ENCODE results near the gene BBIP1. TPM values are rescaled to one million over a fixed set of nuclear protein-coding genes. Genes with fewer than 3 reads are reported as not detected.

Gene BBIP1
- total RNA-seq, 6 experiments from 2014 or later: 9.4 to 15.7 (median 11.5) TPM

DNA sequence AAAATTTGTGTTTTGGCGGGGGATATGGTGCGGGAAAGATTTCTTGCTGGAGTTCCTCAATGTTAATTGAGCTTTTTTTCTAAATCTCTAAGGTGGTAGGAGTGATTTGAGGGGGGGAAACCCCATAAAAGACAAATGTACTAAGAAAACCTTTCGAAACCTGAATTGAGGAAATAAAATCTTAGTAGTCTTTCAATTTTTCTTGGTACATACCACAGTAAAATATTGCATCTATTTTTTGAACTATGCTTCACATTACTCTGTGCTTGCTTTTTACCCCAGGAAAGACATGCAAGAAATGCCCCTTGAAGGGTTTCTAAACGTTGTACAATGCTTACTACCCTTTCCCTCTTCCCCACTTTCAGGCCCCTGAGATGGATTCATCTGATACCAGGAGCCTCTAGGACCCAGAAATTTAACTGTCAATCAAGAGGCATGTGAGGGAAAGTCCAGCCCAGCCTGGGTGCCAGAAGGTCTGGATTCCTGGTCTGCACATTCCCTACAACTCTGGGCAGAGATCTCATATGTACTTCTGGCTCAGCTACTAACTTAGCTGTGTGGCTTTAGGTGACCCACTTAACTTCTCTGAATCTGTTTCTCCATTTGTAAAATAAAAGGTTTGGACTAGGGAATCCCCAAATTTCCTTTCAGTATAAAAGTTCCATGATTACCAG lies 53.0 kb downstream of the BBIP1 start:
- H3K27me3 ChIP-seq: no peaks in the 10 kb centered on the region
- no peak overlapping the region for H3K4me3 ChIP-seq
- peak overlapping the region in 1 of 3 donors; percentile 18 for H3K27ac ChIP-seq
- 48% methylated on average over 4 of the region's 4 CpGs for WGBS (ENCODE audit: insufficient coverage, low coverage, low lambda C conversion rate, missing lambda C conversion rate)
- DNase-seq (no peak), ATAC-seq (no peak)
- intact Hi-C loops (cut with DNase I): no loop called here
- TF ChIP-seq POLR2A (IDR thresholded peaks at IDR 0.05): no peak
- no peak for TF ChIP-seq CTCF (IDR thresholded peaks at IDR 0.05)
- H3K36me3 ChIP-seq: no peaks in the 10 kb centered on the region
- no peaks in the 10 kb centered on the region for H3K9me3 ChIP-seq
- peaks cover 0 to 22% (median 2%) of the 10 kb centered on the region in 4 donors for H3K4me1 ChIP-seq

DNA sequence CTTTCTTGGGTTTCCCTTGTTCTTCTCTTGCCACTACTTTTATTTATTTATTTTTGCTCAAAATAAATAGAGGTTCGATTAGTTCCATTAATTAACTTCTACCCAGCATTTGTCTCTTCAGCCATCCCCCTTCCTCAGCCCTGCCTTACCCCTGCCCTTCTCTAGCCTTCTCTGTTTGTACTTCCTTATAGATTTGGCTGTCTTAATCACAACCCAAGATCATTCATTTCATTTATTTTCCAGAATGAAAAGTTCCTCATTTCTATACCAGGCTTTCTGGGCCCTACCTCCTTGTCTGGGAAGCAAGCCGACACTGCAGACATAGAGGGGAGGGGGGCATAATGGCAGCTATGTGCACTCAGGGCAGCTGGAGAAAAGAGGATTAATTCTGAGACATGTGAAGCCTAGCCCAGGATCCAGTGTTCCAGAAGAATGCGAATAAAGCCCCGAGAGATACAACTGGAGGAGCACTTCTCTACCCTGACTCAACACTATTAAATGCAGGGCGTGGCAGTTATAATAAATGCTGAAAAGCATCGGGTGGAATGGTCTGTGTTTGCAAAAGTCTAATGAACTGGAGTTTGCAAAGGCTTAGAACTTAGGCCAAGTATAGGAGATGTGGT lies 53.7 kb downstream of the BBIP1 start:
- 54% methylated on average over 6 of the region's 6 CpGs for WGBS (ENCODE audit: insufficient coverage, low coverage, low lambda C conversion rate, missing lambda C conversion rate)
- DNase-seq (no peak), ATAC-seq (peak; percentile 6 to 32 (median 8))
- Histone ChIP-seq H3K4me3 (no peak overlapping the region), H3K27me3 (no peaks in the 10 kb centered on the region), H3K27ac (peak overlapping the region; percentile 63 to 77 (median 73)), H3K9me3 (no peaks in the 10 kb centered on the region), H3K4me1 (peaks cover 0 to 27% (median 2%) of the 10 kb centered on the region in 4 donors), H3K36me3 (no peaks in the 10 kb centered on the region)
- intact Hi-C loops (cut with DNase I): no loop called here
- TF ChIP-seq CTCF (IDR thresholded peaks at IDR 0.05) (no peak), POLR2A (IDR thresholded peaks at IDR 0.05) (no peak)

DNA sequence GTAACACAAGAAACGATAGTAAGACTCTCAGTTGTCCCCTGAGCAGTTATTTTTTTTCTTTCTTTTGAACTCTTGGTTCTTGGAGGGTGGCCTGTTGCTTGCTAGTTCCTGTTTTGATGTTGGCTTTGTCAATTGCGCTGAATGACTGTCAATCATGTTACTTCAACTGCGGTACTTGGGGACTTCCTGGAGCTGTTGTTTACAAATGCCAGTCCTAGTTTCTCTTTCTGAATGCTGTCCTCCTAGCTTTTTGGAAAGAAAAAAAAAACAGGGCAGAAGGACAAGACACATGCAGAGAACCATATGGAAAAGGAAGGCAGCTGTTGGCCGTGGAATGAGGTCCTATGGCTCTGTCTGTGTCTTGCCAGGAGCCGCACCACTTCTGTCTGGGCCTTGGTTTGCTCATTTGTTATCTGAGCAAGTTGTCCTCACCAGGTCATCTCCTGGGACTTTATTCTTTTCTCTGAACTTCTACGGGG lies 54.3 kb downstream of the BBIP1 start:
- WGBS (ENCODE audit: insufficient coverage, low coverage, low lambda C conversion rate, missing lambda C conversion rate): 33% methylated on average over 6 of the region's 6 CpGs
- H3K27ac ChIP-seq: peak overlapping the region; percentile 63 to 77 (median 73)
- no peak overlapping the region for H3K4me3 ChIP-seq
- DNase-seq: no peak
- H3K4me1 ChIP-seq: peaks cover 0 to 33% (median 4%) of the 10 kb centered on the region in 4 donors
- H3K27me3 ChIP-seq: no peaks in the 10 kb centered on the region
- ATAC-seq: peak; percentile 55 to 71 (median 58)
- no peaks in the 10 kb centered on the region for H3K9me3 ChIP-seq
- TF ChIP-seq CTCF (IDR thresholded peaks at IDR 0.05) (no peak), POLR2A (IDR thresholded peaks at IDR 0.05) (no peak)
- intact Hi-C loops (cut with DNase I): no loop called here
- H3K36me3 ChIP-seq: no peaks in the 10 kb centered on the region

DNA sequence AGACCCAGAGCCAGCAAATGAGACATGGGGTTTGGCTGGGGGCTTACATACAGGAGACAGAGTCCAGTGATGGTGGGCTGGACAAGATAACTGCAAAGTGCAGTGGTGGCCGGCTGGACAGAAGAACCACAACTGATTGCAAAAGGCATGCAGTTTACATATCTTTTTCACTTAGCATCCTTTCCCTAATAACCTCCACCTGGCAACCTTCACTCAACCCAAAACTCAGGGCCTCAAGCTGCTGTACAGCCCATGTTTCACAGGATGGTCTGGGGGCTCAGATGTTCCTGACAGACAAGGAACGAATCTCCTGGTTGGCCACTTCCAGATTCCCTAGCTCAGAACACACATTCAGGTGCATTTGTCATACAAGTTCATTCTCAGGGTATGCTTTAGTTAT lies 55.0 kb downstream of the BBIP1 start:
- no peak overlapping the region for H3K4me3 ChIP-seq
- DNase-seq (no peak), ATAC-seq (no peak)
- H3K9me3 ChIP-seq: no peaks in the 10 kb centered on the region
- intact Hi-C loops (cut with DNase I): no loop called here
- no peaks in the 10 kb centered on the region for H3K36me3 ChIP-seq
- no peaks in the 10 kb centered on the region for H3K27me3 ChIP-seq
- H3K4me1 ChIP-seq: peaks cover 0 to 40% (median 11%) of the 10 kb centered on the region in 4 donors
- TF ChIP-seq CTCF (IDR thresholded peaks at IDR 0.05): no peak
- no peak for TF ChIP-seq POLR2A (IDR thresholded peaks at IDR 0.05)
- H3K27ac ChIP-seq: peak overlapping the region in 2 of 3 donors; percentile 27 to 63
- 92% methylated on average over 1 of the region's 2 CpGs for WGBS (ENCODE audit: insufficient coverage, low coverage, low lambda C conversion rate, missing lambda C conversion rate)

Measured in right lobe of liver (tissue), 6 donors.